Heart left ventricle (tissue), 16 donors: ENCODE data around the gene SCGB2B2. TPM values are rescaled to one million over a fixed set of nuclear protein-coding genes. Genes with fewer than 3 reads are reported as not detected.

Experiments
- ATAC-seq, 4 donors: fragments of 200-7000 bp; cut with Tn5 transposase; one replicate each; pipeline ENCODE4 v1.9.1; 2020 to 2022; ENCODE audit warnings: moderate library complexity in 4 of 4, mild to moderate bottlenecking in 3 of 4, moderate number of reproducible peaks in 1 of 4
- DNase-seq, 5 donors: peaks; one replicate each; pipeline ENCODE4 v3.0.0-alpha.2; 2020
- H3K27ac ChIP-seq, 12 donors: fragments of 200-600 bp; sonication (generic) in 4 of 12; one replicate each; pipeline versions ENCODE4 v1.5.0 to v1.8.0; 2016 to 2022; ENCODE audit warnings: mild to moderate bottlenecking in 2 of 12
- H3K27me3 ChIP-seq, 9 donors: fragments of 200-600 bp; sonication (generic) in 2 of 9; one replicate each; pipeline versions ENCODE4 v1.5.1 to v1.8.0; 2016 to 2022; ENCODE audit warnings: mild to moderate bottlenecking in 3 of 9
- H3K36me3 ChIP-seq, 9 donors: fragments of 200-600 bp; sonication (generic) in 2 of 9; one replicate each; pipeline versions ENCODE4 v1.5.0 to v1.8.0; 2018 to 2022; ENCODE audit warnings: mild to moderate bottlenecking in 2 of 9
- H3K4me1 ChIP-seq, 12 donors: fragments of 200-600 bp; sonication (generic) in 4 of 12; one replicate each; pipeline versions ENCODE4 v1.5.0 to v1.8.0; 2016 to 2022; ENCODE audit warnings: mild to moderate bottlenecking in 3 of 12
- H3K4me3 ChIP-seq, 12 donors: fragments of 200-600 bp; sonication (generic) in 4 of 12; one replicate each; pipeline versions ENCODE4 v1.5.0 to v1.8.0; 2017 to 2022; ENCODE audit warnings: mild to moderate bottlenecking in 9 of 12, moderate library complexity in 4 of 12
- H3K9me3 ChIP-seq, 12 donors: fragments of 200-600 bp; sonication (generic) in 4 of 12; one replicate each; pipeline versions ENCODE4 v1.5.0 to v1.8.0; 2016 to 2022; ENCODE audit warnings: mild to moderate bottlenecking in 1 of 12
- POLR2A ChIP-seq, 2 donors: fragments of 450-650 bp; IDR thresholded peaks; one replicate each; pipeline ENCODE4 v1.6.1; 2017; ENCODE audit warnings: antibody characterized with exemption in 2 of 2, mild to moderate bottlenecking in 2 of 2, moderate library complexity in 2 of 2
- WGBS, 4 donors: extraction: QIAGEN DNeasy Blood & Tissue Kit in 2 of 4; methylation state at CpG; one replicate each; pipeline versions ENCODE4 v1.1.5 to v1.1.7; 2013 to 2018; 5-methylcytosine and 5-hydroxymethylcytosine counted together
- intact Hi-C, 10 donors: fragments of 100-400 bp; cut with DNase I; formaldehyde crosslinking; loops; one replicate each; pipeline versions ENCODE4 v1.11.1 to v1.14.2; 2022
- polyA plus RNA-seq, 2 donors: library from polyadenylated mRNA; stranded (reverse); fragments of 200-250 nt; gene quantifications; one replicate each; pipeline ENCODE4 v1.2.3, GENCODE V29; 2013
- total RNA-seq, 9 donors: library from RNA; depleted of rRNA in 2 of 9; stranded (reverse); fragments of >200 nt in 2 of 9; fragmentation: NEBNext Ultra II Directional in 3 of 9; extraction: Animal tissue kit (Norgen Biotek cat#: 25700) in 3 of 9; gene quantifications; one replicate each; pipeline versions ENCODE4 v1.1.0 to v1.2.4, GENCODE V29; 2016 to 2023
- TF ChIP-seq, protein P1 (sequence below), 12 donors: fragments of 200-600 bp; sonication (generic) in 4 of 12; IDR thresholded peaks; one replicate each; pipeline versions ENCODE4 v1.5.0 to v1.8.0; 2018 to 2022; ENCODE audit warnings: antibody characterized with exemption in 12 of 12, mild to moderate bottlenecking in 5 of 12
- donor health status: ischemic (EF 13 %, LVEDD 7.1; RV severe dilation, severe dysfunction).
- donor health status: healthy with polysubstance abuse.
- donor health status: DM: no; HTN: yes; CAD: no.
- donor health status: DM: no; HTN: no; CAD: no.
- donor health status: ischemic (EF 25% LVEDD 6.9; RV normal size, moderate dysfunction).
- donor health status: ischemic (EF 25% LVEDD 5.7; RV mildly dilated, moderate dysfunction).
- donor health status: healthy.
- donor health status: DM: yes; HTN: yes; CAD: no.
- donor health status: ischemic (EF 35%, LVEDD 5.7; RV mildly dilated, moderate dysfunction).
- donor health status: nonischemic (EF 11% LVEDD 7.7; RV severe dilation, severe dysfunction).
- donor health status: DM: yes; HTN: yes; CAD: no.
- donor health status: PGD.
- donor health status: ischemic (EF 29% LVEDD 5.4; RV normal size, mild dysfunction).
- donor health status: nonischemic (EF 23%, LVEDD 6.1; RV moderate dilation, normal function).

SCGB2B2 gene
- total and polyA plus RNA-seq, 11 donors: 0.11 to 1.7 (median 0.79) TPM; not detected in 1

DNA sequence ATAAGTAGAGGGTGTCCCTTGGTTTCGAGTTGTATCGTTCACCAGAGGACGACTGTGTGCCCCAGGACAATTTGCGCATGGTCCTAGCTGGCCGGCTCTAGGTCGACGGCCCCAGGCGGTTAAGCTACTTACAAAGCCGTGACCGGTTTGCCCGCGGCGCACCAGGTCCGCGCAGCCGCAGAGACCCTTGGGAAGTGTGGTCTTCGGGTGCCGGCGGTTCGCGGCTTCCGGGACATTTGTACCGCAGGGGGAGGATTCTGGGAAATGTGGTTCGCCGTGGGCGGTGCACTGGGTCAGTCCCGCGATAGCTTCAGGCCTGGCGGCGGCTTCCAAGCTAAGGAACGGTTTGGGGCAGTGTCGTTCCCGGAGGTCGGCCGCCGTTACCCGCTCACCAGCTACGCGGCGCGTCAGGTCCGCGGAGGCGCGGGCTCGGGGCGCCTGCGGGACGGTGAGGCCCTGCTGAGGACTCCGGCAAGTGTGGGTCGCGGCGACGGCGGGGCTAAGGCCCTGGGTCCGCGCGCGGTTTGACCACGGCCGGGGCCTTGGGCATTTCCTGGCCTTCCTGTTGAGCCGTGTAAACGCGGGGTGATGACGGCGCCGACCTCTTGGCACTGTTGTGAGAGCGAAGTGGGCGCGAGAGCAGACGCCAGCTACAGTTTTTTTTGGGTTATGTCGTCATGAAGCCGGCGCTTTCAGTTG, 576 bp upstream of the SCGB2B2 start, which contains the start of gene ZNF302:
Gene ZNF302 (plus strand): TSS at position 293 of the 699 bp plus-strand sequence. CDS start 1,127 bp downstream, outside the sequence.
- no peaks in the 10 kb centered on the region for H3K27me3 ChIP-seq
- intact Hi-C loops: loop anchor here in 7 of 10 donors (2.0 to 5.0 kb wide), 2 partner anchors 55 to 57 kb away; partner anchors contain the start of gene ZNF181 (in 7 of the 7)
- peak within 1 kb of the TSS; percentile 93 to 100 (median 98) for H3K27ac ChIP-seq
- peak; percentile 98 for DNase-seq
- peaks cover 0 to 42% (median 35%) of the 10 kb centered on the region in 9 donors for H3K36me3 ChIP-seq
- peak within 1 kb of the TSS; percentile 62 to 95 (median 79) for H3K4me3 ChIP-seq
- 0 to 1% (median 0%) methylated on average over 65 to 74 of the region's 74 CpGs for WGBS, 4 donors
- peak; percentile 99 for ATAC-seq
- H3K9me3 ChIP-seq: peaks cover 0 to 31% (median 11%) of the 10 kb centered on the region in 12 donors
- H3K4me1 ChIP-seq: peaks cover 0 to 35% (median 16%) of the 10 kb centered on the region in 12 donors
- TF ChIP-seq POLR2A (IDR thresholded peaks at IDR 0.05): peak in 1 of 2 donors; percentile 75
- TF ChIP-seq, protein P1, sequence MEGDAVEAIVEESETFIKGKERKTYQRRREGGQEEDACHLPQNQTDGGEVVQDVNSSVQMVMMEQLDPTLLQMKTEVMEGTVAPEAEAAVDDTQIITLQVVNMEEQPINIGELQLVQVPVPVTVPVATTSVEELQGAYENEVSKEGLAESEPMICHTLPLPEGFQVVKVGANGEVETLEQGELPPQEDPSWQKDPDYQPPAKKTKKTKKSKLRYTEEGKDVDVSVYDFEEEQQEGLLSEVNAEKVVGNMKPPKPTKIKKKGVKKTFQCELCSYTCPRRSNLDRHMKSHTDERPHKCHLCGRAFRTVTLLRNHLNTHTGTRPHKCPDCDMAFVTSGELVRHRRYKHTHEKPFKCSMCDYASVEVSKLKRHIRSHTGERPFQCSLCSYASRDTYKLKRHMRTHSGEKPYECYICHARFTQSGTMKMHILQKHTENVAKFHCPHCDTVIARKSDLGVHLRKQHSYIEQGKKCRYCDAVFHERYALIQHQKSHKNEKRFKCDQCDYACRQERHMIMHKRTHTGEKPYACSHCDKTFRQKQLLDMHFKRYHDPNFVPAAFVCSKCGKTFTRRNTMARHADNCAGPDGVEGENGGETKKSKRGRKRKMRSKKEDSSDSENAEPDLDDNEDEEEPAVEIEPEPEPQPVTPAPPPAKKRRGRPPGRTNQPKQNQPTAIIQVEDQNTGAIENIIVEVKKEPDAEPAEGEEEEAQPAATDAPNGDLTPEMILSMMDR (IDR thresholded peaks at IDR 0.05): no peak

DNA sequence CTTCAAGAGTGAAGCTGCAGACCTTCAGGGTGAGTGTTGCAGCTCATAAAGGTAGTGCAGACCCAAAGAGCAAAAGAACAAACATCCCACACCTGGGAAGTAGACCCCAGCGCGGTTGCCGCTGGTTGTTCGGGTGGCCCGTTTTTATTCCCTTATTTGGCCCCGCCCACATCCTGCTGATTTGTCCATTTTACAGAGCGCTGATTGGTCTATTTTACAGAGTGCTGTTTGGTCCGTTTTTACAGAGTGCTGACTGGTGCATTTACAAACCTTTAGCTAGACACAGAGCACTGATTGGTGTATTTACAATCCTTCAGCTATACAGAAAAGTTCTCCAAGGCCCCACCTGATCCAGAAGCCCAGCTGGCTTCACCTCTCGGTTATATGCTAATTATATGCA, 1.0 kb downstream of the SCGB2B2 start:
- Histone ChIP-seq H3K9me3 (peaks cover 0 to 15% (median under 1%) of the 10 kb centered on the region in 12 donors), H3K4me1 (peaks cover 0 to 35% (median 16%) of the 10 kb centered on the region in 12 donors), H3K27me3 (no peaks in the 10 kb centered on the region), H3K27ac (no peak overlapping the region), H3K36me3 (peaks cover 0 to 26% (median 19%) of the 10 kb centered on the region in 9 donors), H3K4me3 (peak overlapping the region in 6 of 12 donors; percentile 69 to 95 (median 83))
- ATAC-seq (no peak), DNase-seq (no peak)
- WGBS, 4 donors: 93 to 96% (median 94%) methylated on average over 9 of the region's 9 CpGs
- intact Hi-C loops: loop anchor here in 7 of 10 donors (2.0 to 5.0 kb wide), 2 partner anchors 56 to 59 kb away; partner anchors contain the start of gene ZNF181 (in 7 of the 7)
- TF ChIP-seq, protein P1 (IDR thresholded peaks at IDR 0.05): no peak

DNA sequence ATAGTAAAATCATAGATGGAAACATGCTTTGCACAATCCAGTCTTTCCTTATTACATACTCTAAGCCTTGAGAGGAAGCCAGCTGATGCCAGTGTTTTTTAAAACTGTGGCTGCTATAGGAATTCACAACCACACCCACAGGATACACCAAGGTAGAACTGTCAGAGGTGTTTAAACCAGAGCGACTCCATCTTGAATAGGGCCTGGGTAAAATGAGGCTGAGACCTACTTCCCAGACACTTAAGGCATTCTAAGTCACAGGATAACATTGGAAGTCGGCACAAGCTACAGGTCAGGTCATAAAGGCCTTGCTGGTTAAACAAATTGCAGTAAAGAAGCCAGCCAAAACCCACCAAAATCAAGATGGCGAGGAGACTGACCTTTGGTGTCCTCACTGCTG, 1.7 kb downstream of the SCGB2B2 start:
- WGBS, 4 donors: 95 to 100% (median 97%) methylated on average over 3 of the region's 3 CpGs
- intact Hi-C loops: loop anchor here in 6 of 10 donors (5.0 kb wide), 1 partner anchor 57 kb away; the partner anchor contains the start of gene ZNF181 (in 6 of the 6)
- no peak overlapping the region for H3K4me3 ChIP-seq
- H3K27ac ChIP-seq: no peak overlapping the region
- DNase-seq: no peak
- TF ChIP-seq, protein P1 (IDR thresholded peaks at IDR 0.05): no peak
- TF ChIP-seq POLR2A (IDR thresholded peaks at IDR 0.05): no peak
- H3K9me3 ChIP-seq: peaks cover 0 to 8% (median 0%) of the 10 kb centered on the region in 12 donors
- H3K27me3 ChIP-seq: no peaks in the 10 kb centered on the region
- peaks cover 0 to 35% (median 16%) of the 10 kb centered on the region in 12 donors for H3K4me1 ChIP-seq
- peaks cover 0 to 19% (median 12%) of the 10 kb centered on the region in 9 donors for H3K36me3 ChIP-seq
- ATAC-seq: no peak

DNA sequence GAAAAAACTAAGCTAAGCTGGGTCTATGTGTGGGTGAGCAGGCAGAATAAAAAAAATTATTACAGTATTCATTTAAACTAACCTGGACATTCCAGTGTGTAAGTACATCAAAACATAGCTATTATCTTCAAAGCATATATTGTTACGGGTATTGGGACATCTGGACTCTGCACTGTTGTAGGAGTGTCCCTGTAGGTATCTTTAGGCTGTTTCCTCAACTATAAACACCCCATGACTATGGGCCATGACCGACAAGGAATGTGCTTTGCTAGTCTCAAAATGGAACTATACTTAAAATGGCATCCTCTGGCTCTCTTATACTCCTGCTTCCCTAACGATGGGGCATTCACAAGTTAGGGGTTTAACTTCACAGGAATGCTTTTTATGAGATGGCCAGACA, 3.4 kb downstream of the SCGB2B2 start:
- Histone ChIP-seq H3K27me3 (no peaks in the 10 kb centered on the region), H3K27ac (no peak overlapping the region), H3K9me3 (no peaks in the 10 kb centered on the region), H3K36me3 (peaks cover 0 to 2% (median 0%) of the 10 kb centered on the region in 9 donors), H3K4me1 (peaks cover 0 to 19% (median 8%) of the 10 kb centered on the region in 12 donors), H3K4me3 (no peak overlapping the region)
- DNase-seq (no peak), ATAC-seq (no peak)
- intact Hi-C loops: no loop called here
- 69 to 80% (median 72%) methylated on average over 3 of the region's 3 CpGs for WGBS, 4 donors
- TF ChIP-seq POLR2A (IDR thresholded peaks at IDR 0.05): no peak
- TF ChIP-seq, protein P1 (IDR thresholded peaks at IDR 0.05): no peak
